Left ventricle myocardium inferior (tissue), 1 donor: ENCODE measurements around the gene PTCH1. TPM values are rescaled to one million over a fixed set of nuclear protein-coding genes. Genes with fewer than 3 reads are reported as not detected.

ENCODE experiments used
- DNase-seq: peaks from one replicate; pipeline ENCODE4 v3.0.0-alpha.2; 2020
- H3K27ac ChIP-seq: fragments of 200-600 bp; replicated peaks from 2 replicates; pipeline ENCODE4 v1.8.0; 2021
- H3K27me3 ChIP-seq: fragments of 200-600 bp; 2 replicates; pipeline ENCODE4 v1.8.0; 2021; ENCODE audit warnings: low read depth
- H3K36me3 ChIP-seq: fragments of 200-600 bp; 2 replicates; pipeline ENCODE4 v1.8.0; 2021
- H3K4me1 ChIP-seq: fragments of 200-600 bp; 2 replicates; pipeline ENCODE4 v1.8.0; 2021
- H3K4me3 ChIP-seq: fragments of 200-600 bp; 2 replicates; pipeline ENCODE4 v1.8.0; 2021; ENCODE audit warnings: mild to moderate bottlenecking, moderate library complexity
- H3K9me3 ChIP-seq: fragments of 200-600 bp; replicated peaks from 2 replicates; pipeline ENCODE4 v1.8.0; 2021
- CTCF ChIP-seq: fragments of 200-600 bp; IDR thresholded peaks from 2 replicates; pipeline ENCODE4 v1.8.0; 2021; ENCODE audit warnings: antibody characterized with exemption, mild to moderate bottlenecking, borderline replicate concordance
- intact Hi-C: fragments of 100-400 bp; cut with micrococcal nuclease; formaldehyde crosslinking; loops from one replicate; pipeline ENCODE4 v1.11.0; 2022
- total RNA-seq: library from RNA; stranded (reverse); fragmentation: NEBNext Ultra II Directional; extraction: Animal tissue kit (Norgen Biotek cat#: 25700); gene quantifications from one replicate; pipeline ENCODE4 v1.2.1, GENCODE V29; 2021
- donor health status: DM: no; HTN: yes; CAD: no; lungs with severe emphysema.

Gene PTCH1
- total RNA-seq, 1 donor from 2014 or later, result 6.6 TPM

- H3K36me3 ChIP-seq, result peaks cover 79% of the 10 kb centered on the region
These were observed 39.3 kb downstream of the PTCH1 start for GRCh38 chr9:95477441-95477840.

DNA sequence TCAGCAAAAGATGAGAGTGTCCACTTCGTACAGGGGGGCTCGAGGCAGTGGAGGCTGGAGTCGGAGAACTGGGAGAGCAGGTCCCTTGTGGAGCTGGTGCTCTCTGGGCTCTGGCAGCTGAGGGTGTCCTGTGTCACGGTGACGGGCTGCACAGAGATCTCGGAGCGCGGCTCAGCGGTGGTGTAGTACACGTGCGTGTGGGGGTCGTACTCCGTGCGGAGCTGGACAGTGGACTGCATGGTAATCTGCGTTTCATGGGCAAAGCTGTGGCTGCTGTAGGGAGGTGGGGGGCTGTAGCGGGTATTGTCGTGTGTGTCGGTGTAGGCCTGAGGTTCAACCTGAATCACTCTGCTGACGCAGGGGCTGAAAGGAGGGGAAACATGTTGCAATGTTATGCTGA, 48.0 kb downstream of the PTCH1 start:
- Histone ChIP-seq H3K4me1 (no peaks in the 10 kb centered on the region), H3K36me3 (peaks cover 91% of the 10 kb centered on the region), H3K27me3 (no peaks in the 10 kb centered on the region), H3K9me3 (no peaks in the 10 kb centered on the region), H3K4me3 (no peak overlapping the region), H3K27ac (no peak overlapping the region)
- no peak for DNase-seq
- intact Hi-C loops, result no loop called here
- TF ChIP-seq CTCF, result no peak

More at GRCh38 chr9:95477441-95477840, 39.3 kb downstream of the PTCH1 start:
- Histone ChIP-seq H3K27me3 (no peaks in the 10 kb centered on the region), H3K4me1 (peaks cover 9% of the 10 kb centered on the region), H3K9me3 (no peaks in the 10 kb centered on the region), H3K4me3 (no peak overlapping the region), H3K27ac (no peak overlapping the region)
- intact Hi-C loops, result no loop called here
- no peak for TF ChIP-seq CTCF
- DNase-seq, result no peak

- TF ChIP-seq CTCF, result no peak
- Histone ChIP-seq H3K27ac (no peak overlapping the region), H3K9me3 (no peaks in the 10 kb centered on the region), H3K4me1 (peaks cover 19% of the 10 kb centered on the region), H3K27me3 (no peaks in the 10 kb centered on the region), H3K36me3 (peaks cover 71% of the 10 kb centered on the region), H3K4me3 (no peak overlapping the region)
- intact Hi-C loops, result no loop called here
- no peak for DNase-seq
These were observed 51.7 kb downstream of the PTCH1 start for GRCh38 chr9:95465115-95465514.

DNA sequence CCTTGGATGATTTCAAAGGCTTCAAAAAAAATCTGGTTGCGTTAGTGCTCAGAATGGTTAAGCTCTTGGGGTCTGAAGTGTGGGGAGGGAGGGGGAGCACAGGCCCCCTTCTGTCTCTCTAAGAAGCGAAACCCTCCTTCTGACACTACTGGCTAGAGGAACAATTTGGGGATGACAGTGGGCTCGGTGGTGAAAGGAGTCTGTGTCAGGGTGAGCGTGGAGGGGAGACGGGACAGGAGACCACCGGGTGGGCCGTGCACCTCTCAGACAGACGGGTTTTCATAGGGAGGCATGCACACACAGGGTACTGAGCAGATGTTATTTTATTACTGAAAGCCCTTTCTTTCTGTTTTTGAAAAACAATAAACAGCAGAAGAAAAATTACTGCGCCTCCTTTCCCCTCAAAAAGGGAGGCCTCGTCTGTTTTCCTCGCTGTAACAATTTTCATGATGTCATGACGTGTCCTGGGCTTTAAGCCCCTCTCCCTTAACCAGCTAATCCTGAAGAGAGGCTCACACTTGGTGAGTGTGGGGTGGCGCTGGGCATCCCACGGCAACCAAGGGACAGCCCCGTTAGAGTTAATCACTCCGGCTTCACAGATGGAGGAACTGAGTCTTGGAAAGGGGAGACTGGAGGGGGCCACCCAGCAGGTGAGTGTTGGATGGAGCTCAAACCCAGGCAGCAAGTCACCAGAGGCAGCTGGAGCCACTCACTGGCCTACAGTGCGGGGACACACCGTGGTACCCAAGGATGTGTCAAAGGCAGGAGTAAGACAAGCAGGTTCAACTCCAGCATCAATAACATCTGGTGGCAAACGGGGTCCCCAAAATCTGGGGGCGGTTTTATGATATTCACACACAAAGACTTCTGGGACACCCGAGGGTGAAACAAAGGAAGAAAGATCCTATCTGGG, 53.4 kb downstream of the PTCH1 start:
- no peak for DNase-seq
- no peaks in the 10 kb centered on the region for H3K27me3 ChIP-seq
- H3K27ac ChIP-seq, result peak overlapping the region; percentile 70
- no peak for TF ChIP-seq CTCF
- peaks cover 19% of the 10 kb centered on the region for H3K4me1 ChIP-seq
- no peaks in the 10 kb centered on the region for H3K9me3 ChIP-seq
- peaks cover 71% of the 10 kb centered on the region for H3K36me3 ChIP-seq
- H3K4me3 ChIP-seq, result peak overlapping the region; percentile 57
- intact Hi-C loops, result no loop called here

DNA sequence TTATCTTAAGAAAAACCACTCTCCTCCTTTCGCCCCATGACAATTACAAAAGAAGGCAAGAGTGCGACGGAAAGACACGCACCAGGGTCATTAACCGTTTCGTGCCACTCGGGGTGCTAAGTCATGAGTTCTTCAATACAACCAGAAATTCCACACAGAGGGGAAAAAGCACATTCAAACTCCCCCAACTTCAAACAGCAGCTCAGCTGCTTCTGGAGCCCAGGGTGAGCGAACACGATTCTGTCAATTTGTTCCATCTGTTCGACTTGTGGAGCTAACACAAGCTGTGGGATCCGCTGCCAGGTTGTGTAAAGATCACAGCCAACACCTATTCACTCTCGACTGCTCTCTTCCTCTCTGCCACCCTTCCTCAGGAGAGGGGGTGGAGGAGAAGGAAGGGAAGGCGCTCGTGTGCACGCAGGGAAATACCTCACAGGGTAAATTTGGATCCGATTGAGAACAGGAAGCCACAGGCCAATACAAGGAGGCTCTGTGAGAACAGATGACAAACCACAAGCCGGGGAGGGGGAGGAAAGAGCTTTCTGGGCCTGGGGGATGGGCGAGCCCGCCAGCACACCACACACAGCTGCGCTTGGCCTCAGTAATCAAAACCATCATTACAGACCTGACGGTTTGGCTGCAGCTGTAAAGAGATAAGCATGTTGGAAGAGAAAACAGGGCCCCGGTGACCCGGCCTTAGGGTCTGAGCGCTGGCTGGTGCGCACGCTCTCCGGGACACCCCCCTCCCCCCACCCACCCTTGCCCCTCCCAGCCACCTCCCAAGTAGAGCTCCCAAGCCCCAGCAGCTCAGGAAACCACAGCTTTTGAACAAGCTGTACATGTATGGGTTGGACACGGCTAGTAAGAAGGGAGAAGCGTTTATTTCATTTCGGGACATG, 54.3 kb downstream of the PTCH1 start:
- peaks cover 71% of the 10 kb centered on the region for H3K36me3 ChIP-seq
- peak; percentile 55 for DNase-seq
- intact Hi-C loops, result no loop called here
- TF ChIP-seq CTCF, result no peak
- peaks cover 19% of the 10 kb centered on the region for H3K4me1 ChIP-seq
- no peaks in the 10 kb centered on the region for H3K27me3 ChIP-seq
- H3K9me3 ChIP-seq, result no peaks in the 10 kb centered on the region
- peak overlapping the region; percentile 57 for H3K4me3 ChIP-seq
- H3K27ac ChIP-seq, result peak overlapping the region; percentile 70
